Kidney (tissue), 14 donors: ENCODE results near the gene NRCAM. TPM values are rescaled to one million over a fixed set of nuclear protein-coding genes. Genes with fewer than 3 reads are reported as not detected.

Experiments used
- DNase-seq, 5 donors: peaks; one replicate each; pipeline ENCODE4 v3.0.0-alpha.2; 2013 to 2020
- FAIRE-seq: peaks from 2 replicates; lab custom pipeline; 2012; peaks lifted over from hg19 to GRCh38; lab: Jason Lieb, UNC
- H3K27ac ChIP-seq, 2 donors: one replicate each; pipeline ENCODE4 v1.7.0; 2013; ENCODE audit warnings: low read depth in 2 of 2, low read length in 2 of 2, inconsistent platforms in 1 of 2
- H3K27me3 ChIP-seq: one replicate; pipeline ENCODE4 v1.7.1; 2013; ENCODE audit warnings: low read length, inconsistent platforms; ENCODE audit not compliant: control insufficient read depth, insufficient read depth
- H3K36me3 ChIP-seq, 3 donors: one replicate each; pipeline versions ENCODE4 v1.7.0 to v1.7.1; 2013; ENCODE audit warnings: low read length in 3 of 3, control low read depth in 1 of 3, inconsistent platforms in 1 of 3; ENCODE audit not compliant: insufficient read depth in 3 of 3, control insufficient read depth in 2 of 3
- H3K4me1 ChIP-seq, 3 donors: one replicate each; pipeline versions ENCODE4 v1.7.0 to v1.7.1; 2013; ENCODE audit warnings: low read length in 3 of 3, inconsistent platforms in 1 of 3, low read depth in 1 of 3; ENCODE audit not compliant: control insufficient read depth in 2 of 3, insufficient read depth in 2 of 3
- H3K4me3 ChIP-seq, 3 donors: one replicate each; pipeline versions ENCODE4 v1.7.0 to v1.8.1; 2013; ENCODE audit warnings: low read length in 3 of 3, control low read depth in 1 of 3, inconsistent platforms in 1 of 3
- H3K9ac ChIP-seq, 3 donors: one replicate each; pipeline versions ENCODE4 v1.7.0 to v1.7.1; 2013; ENCODE audit warnings: low read length in 3 of 3, control low read depth in 1 of 3, inconsistent platforms in 1 of 3
- H3K9me3 ChIP-seq, 3 donors: one replicate each; pipeline versions ENCODE4 v1.7.0 to v1.7.1; 2013; ENCODE audit warnings: low read length in 3 of 3, control low read depth in 1 of 3, inconsistent platforms in 1 of 3; ENCODE audit not compliant: control insufficient read depth in 2 of 3, insufficient read depth in 1 of 3
- CTCF ChIP-seq: IDR thresholded peaks from 3 replicates; pipeline ENCODE4 v1.5.1; 2012; ENCODE audit warnings: mild to moderate bottlenecking, moderate library complexity, borderline replicate concordance; ENCODE audit not compliant: insufficient read depth; ENCODE audit errors: extremely low read depth
- intact Hi-C: fragments of 100-400 bp; cut with DNase I; formaldehyde crosslinking; loops from one replicate; pipeline ENCODE4 v1.11.1; 2022
- polyA plus RNA-seq: library from polyadenylated mRNA; stranded (reverse); fragments of 350-450 nt; fragmentation: Illumina TruSeq; extraction: RNeasy Lipid Tissue Mini Kit (QIAGEN cat#74804); gene quantifications from one replicate; pipeline ENCODE4 v1.2.3, GENCODE V29; 2014; ENCODE audit warnings: low read depth, low replicate concordance; ENCODE audit not compliant: insufficient read depth
- total RNA-seq: library from RNA; stranded (reverse); fragmentation: NEBNext Ultra II Directional; extraction: Animal tissue kit (Norgen Biotek cat#: 25700); gene quantifications from one replicate; pipeline ENCODE4 v1.2.1, GENCODE V29; 2021
- donor health status: control.
- donor health status: control.
- donor health status: control.
- donor health status: control.
- donor health status: control.
- donor health status: DM: yes; HTN: yes; CAD: no.
- donor health status: Normal renal cell carcinoma (clear cell type).

The NRCAM gene
- total and polyA plus RNA-seq, 2 donors from 2014 or later: 16.8 to 20.6 TPM

GRCh38 chr7:108101759-108102158 is 354.5 kb downstream of the NRCAM start:
- DNase-seq: no peak
- Histone ChIP-seq H3K4me3 (no peak overlapping the region), H3K4me1 (no peaks in the 10 kb centered on the region), H3K9me3 (no peaks in the 10 kb centered on the region), H3K27ac (no peak overlapping the region), H3K9ac (no peak overlapping the region), H3K36me3 (no peaks in the 10 kb centered on the region), H3K27me3 (no peaks in the 10 kb centered on the region)
- TF ChIP-seq CTCF: no peak
- FAIRE-seq: no peak
- intact Hi-C loops: no loop called here

- peak in 1 of 5 donors; percentile 66 for DNase-seq
- no peaks in the 10 kb centered on the region for H3K27me3 ChIP-seq
- H3K27ac ChIP-seq: no peak overlapping the region
- H3K4me3 ChIP-seq: no peak overlapping the region
- H3K9ac ChIP-seq: no peak overlapping the region
- FAIRE-seq: no peak
- no peaks in the 10 kb centered on the region for H3K36me3 ChIP-seq
- intact Hi-C loops: no loop called here
- peaks cover under 1 to 7% (median 7%) of the 10 kb centered on the region in 3 donors for H3K4me1 ChIP-seq
- no peaks in the 10 kb centered on the region for H3K9me3 ChIP-seq
- TF ChIP-seq CTCF: no peak
These were observed 356.5 kb downstream of the NRCAM start for GRCh38 chr7:108099713-108100112.

GRCh38 chr7:108097703-108098102 is 358.5 kb downstream of the NRCAM start:
- no peaks in the 10 kb centered on the region for H3K36me3 ChIP-seq
- H3K27me3 ChIP-seq: no peaks in the 10 kb centered on the region
- H3K4me1 ChIP-seq: peaks cover 7 to 11% (median 10%) of the 10 kb centered on the region in 3 donors
- no peak overlapping the region for H3K9ac ChIP-seq
- FAIRE-seq (no peak), DNase-seq (no peak)
- intact Hi-C loops: no loop called here
- no peaks in the 10 kb centered on the region for H3K9me3 ChIP-seq
- TF ChIP-seq CTCF: peak; percentile 27
- H3K4me3 ChIP-seq: no peak overlapping the region
- no peak overlapping the region for H3K27ac ChIP-seq

Other genes starting within 250 kb of the NRCAM start
- 33.9 TPM for gene PNPLA8, start 69.7 kb upstream of the NRCAM start, total RNA-seq
- gene PNPLA8, start 69.7 kb upstream of the NRCAM start, polyA plus RNA-seq: 17.7 TPM
- 32.6 TPM for gene THAP5, start 113.3 kb upstream of the NRCAM start, total RNA-seq
- gene THAP5, start 113.3 kb upstream of the NRCAM start, polyA plus RNA-seq: 9.4 TPM
- gene DNAJB9, start 113.4 kb upstream of the NRCAM start, total RNA-seq: 31.3 TPM
- 33.5 TPM for gene DNAJB9, start 113.4 kb upstream of the NRCAM start, polyA plus RNA-seq